K562 treated with DMSO at 1 percent for 48 hours (cell line): ENCODE data around the gene MUC12. TPM values are rescaled to one million over a fixed set of nuclear protein-coding genes. Genes with fewer than 3 reads are reported as not detected.

Experiments used
- total RNA-seq: library from RNA; unstranded; fragments of 300-600 nt; gene quantifications from 2 replicates; pipeline ENCODE4 v1.2.3, GENCODE V29; 2022; ENCODE audit warnings: low replicate concordance; ENCODE audit errors: extremely low read depth

Gene MUC12, protein sequence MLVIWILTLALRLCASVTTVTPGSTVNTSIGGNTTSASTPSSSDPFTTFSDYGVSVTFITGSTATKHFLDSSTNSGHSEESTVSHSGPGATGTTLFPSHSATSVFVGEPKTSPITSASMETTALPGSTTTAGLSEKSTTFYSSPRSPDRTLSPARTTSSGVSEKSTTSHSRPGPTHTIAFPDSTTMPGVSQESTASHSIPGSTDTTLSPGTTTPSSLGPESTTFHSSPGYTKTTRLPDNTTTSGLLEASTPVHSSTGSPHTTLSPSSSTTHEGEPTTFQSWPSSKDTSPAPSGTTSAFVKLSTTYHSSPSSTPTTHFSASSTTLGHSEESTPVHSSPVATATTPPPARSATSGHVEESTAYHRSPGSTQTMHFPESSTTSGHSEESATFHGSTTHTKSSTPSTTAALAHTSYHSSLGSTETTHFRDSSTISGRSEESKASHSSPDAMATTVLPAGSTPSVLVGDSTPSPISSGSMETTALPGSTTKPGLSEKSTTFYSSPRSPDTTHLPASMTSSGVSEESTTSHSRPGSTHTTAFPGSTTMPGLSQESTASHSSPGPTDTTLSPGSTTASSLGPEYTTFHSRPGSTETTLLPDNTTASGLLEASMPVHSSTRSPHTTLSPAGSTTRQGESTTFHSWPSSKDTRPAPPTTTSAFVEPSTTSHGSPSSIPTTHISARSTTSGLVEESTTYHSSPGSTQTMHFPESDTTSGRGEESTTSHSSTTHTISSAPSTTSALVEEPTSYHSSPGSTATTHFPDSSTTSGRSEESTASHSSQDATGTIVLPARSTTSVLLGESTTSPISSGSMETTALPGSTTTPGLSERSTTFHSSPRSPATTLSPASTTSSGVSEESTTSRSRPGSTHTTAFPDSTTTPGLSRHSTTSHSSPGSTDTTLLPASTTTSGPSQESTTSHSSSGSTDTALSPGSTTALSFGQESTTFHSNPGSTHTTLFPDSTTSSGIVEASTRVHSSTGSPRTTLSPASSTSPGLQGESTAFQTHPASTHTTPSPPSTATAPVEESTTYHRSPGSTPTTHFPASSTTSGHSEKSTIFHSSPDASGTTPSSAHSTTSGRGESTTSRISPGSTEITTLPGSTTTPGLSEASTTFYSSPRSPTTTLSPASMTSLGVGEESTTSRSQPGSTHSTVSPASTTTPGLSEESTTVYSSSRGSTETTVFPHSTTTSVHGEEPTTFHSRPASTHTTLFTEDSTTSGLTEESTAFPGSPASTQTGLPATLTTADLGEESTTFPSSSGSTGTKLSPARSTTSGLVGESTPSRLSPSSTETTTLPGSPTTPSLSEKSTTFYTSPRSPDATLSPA (N-terminal part only)
- total RNA-seq: not detected in 2 replicates

DNA sequence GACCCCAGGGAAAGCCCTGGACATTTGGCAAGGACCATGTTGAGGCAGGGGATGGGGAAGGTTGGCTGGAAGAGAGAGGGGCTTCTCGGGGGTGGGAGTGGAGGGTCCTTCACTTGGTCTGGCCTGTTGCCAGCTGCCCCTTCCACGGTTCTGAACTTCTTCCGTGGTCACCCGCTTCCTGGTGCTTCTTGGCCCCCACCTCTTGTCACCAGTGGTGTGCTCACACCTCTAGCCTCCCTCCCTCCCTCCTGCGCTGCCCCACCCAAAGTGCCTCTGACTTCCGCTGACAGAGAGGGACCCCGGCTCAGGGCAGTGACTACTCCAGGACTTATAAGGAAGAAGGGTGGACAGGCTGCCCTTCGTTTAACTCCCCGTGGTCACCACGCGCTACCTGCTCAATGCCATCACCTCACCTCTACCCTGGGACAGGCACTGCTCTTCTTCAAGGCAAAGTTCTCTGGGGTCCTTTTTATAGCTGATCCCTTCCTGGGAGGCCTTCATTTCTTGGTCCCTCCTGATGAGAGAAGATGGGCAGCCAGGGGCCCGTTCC is at the start of gene MUC12:
Gene MUC12 (plus strand): TSS at position 500 of the 550 bp plus-strand sequence. CDS start 58 bp downstream, outside the sequence.

DNA sequence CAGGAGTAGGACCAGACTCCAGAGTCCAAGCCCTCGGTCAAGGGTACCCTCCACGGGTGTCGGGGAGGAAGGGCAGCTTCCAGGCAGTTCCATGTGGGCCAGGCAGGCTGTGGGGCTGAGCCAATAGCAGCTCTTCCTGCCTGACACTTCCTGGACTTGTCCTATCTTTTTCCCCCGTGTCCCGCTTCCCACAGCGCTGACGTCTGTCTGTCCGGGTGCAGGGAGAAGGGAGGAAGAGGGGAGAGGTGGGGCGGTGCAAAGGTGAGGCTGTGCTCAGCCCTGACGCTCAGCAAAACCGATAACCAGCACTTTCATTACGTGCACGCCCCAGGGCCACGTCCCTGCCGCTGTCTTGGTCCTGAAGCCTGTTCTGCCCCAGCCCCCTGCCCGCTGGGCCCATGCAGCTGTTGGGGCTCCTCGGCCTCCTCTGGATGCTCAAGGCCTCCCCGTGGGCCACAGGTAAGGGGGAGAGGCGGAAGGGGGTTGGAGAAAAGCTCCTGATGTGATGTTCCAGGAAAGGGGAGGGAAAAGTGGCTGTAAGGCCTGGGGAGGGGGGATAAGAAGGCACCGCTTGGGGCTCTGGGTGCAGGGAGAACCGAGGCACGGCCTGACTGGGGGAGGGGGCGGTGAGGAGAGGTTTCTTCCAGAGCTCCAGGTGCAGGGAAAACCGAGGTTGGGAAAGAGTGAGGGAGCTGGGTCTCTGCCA is 20.0 kb upstream of the MUC12 start, which contains the start of gene MUC3A:
Gene MUC3A (plus strand): TSS at position 308 of the 706 bp plus-strand sequence. CDS start 91 bp downstream, at position 399.

Other genes with a start within 250 kb of the MUC12 start
- gene EPO, start 249.1 kb upstream of the MUC12 start, total RNA-seq: not detected in 2 replicates
- gene ZAN, start 236.0 kb upstream of the MUC12 start, total RNA-seq: not detected in 2 replicates
- gene EPHB4, start 142.0 kb upstream of the MUC12 start, total RNA-seq: not detected in 2 replicates
- not detected in 2 replicates for gene SLC12A9, start 116.9 kb upstream of the MUC12 start, total RNA-seq
- not detected in 2 replicates for gene TRIP6, start 102.2 kb upstream of the MUC12 start, total RNA-seq
- not detected in 2 replicates for gene SRRT, start 94.5 kb upstream of the MUC12 start, total RNA-seq
- gene UFSP1, start 79.8 kb upstream of the MUC12 start, total RNA-seq: not detected in 2 replicates
- not detected in 2 replicates for gene ACHE, start 73.7 kb upstream of the MUC12 start, total RNA-seq
- gene MUC3A, start 20.0 kb upstream of the MUC12 start, total RNA-seq: not detected in 2 replicates
- gene MUC17, start 50.5 kb downstream of the MUC12 start, total RNA-seq: not detected in 2 replicates
- gene TRIM56, start 115.9 kb downstream of the MUC12 start, total RNA-seq: not detected in 2 replicates
- gene SERPINE1, start 157.5 kb downstream of the MUC12 start, total RNA-seq: not detected in 2 replicates
- not detected in 2 replicates for gene AP1S1, start 184.9 kb downstream of the MUC12 start, total RNA-seq
- gene VGF, start 196.0 kb downstream of the MUC12 start, total RNA-seq: not detected in 2 replicates
- not detected in 2 replicates for gene NAT16, start 210.7 kb downstream of the MUC12 start, total RNA-seq
- gene MOGAT3, start 231.5 kb downstream of the MUC12 start, total RNA-seq: not detected in 2 replicates
- not detected in 2 replicates for gene PLOD3, start 248.0 kb downstream of the MUC12 start, total RNA-seq
- gene ZNHIT1, start 248.6 kb downstream of the MUC12 start, total RNA-seq: not detected in 2 replicates